ENCODE results near the gene RTF1. TPM values are rescaled to one million over a fixed set of nuclear protein-coding genes. Genes with fewer than 3 reads are reported as not detected.
A peak's percentile ranks its signal among the peaks of the same experiment; 100 is the strongest.

Gene RTF1
- total RNA-seq, 2 experiments from 2014 or later, result 29.4 to 32.3 TPM

GRCh38 chr15:41507820-41508290 lies 91.0 kb downstream of the RTF1 start:
- Mint-ChIP-seq H3K9me3 (ENCODE audit: low read depth) (no peaks in the 10 kb centered on the region), H3K27me3 (peaks cover 33% of the 10 kb centered on the region), H3K4me3 (no peak overlapping the region), H3K27ac (no peak overlapping the region), H3K4me1 (peaks cover 9% of the 10 kb centered on the region), H3K36me3 (ENCODE audit: low read depth) (no peaks in the 10 kb centered on the region)
- no peak for ATAC-seq
- ChIA-PET POLR2A (interaction anchor here (0.6 kb wide), 1 partner anchor 267 kb away, joined by 11 read pairs; the partner anchor contains the start of gene MAPKBP1), CTCF (interaction anchor here (0.7 to 3.9 kb wide), 5 partner anchors 11 to 605 kb away, joined by 3 to 33 read pairs (median 3); no protein-coding TSS in a partner anchor)
- intact Hi-C loops (cut with DNase I, micrococcal nuclease), result loop anchor here in 1 of 2 experiments (1.0 kb wide), 1 partner anchor 42 kb away; no protein-coding TSS in a partner anchor
- DNase-seq, result no peak

GRCh38 chr15:41510728-41511127 lies 93.8 kb downstream of the RTF1 start:
- ChIA-PET POLR2A (interaction anchor here (0.6 to 1.3 kb wide), 2 partner anchors 21 to 344 kb away, joined by 3 read pairs; no protein-coding TSS in a partner anchor), CTCF (interaction anchor here (1.1 to 1.2 kb wide), 2 partner anchors 45 to 47 kb away, joined by 3 to 4 read pairs; no protein-coding TSS in a partner anchor)
- Mint-ChIP-seq H3K4me1 (peaks cover 22% of the 10 kb centered on the region), H3K27me3 (peaks cover 33% of the 10 kb centered on the region), H3K4me3 (no peak overlapping the region), H3K9me3 (ENCODE audit: low read depth) (no peaks in the 10 kb centered on the region), H3K36me3 (ENCODE audit: low read depth) (peaks cover 3% of the 10 kb centered on the region), H3K27ac (no peak overlapping the region)
- ATAC-seq, result no peak
- intact Hi-C loops (cut with DNase I, micrococcal nuclease), result no loop called here
- DNase-seq, result no peak

GRCh38 chr15:41511331-41511898 lies 94.5 kb downstream of the RTF1 start:
- intact Hi-C loops (cut with DNase I, micrococcal nuclease), result no loop called here
- Mint-ChIP-seq H3K9me3 (ENCODE audit: low read depth) (no peaks in the 10 kb centered on the region), H3K4me1 (peaks cover 22% of the 10 kb centered on the region), H3K4me3 (no peak overlapping the region), H3K36me3 (ENCODE audit: low read depth) (peaks cover 3% of the 10 kb centered on the region), H3K27ac (no peak overlapping the region), H3K27me3 (peaks cover 32% of the 10 kb centered on the region)
- POLR2A ChIA-PET, result interaction anchor here (1.3 kb wide), 1 partner anchor 21 kb away, joined by 3 read pairs; no protein-coding TSS in a partner anchor
- DNase-seq (no peak), ATAC-seq (no peak)
- CTCF ChIA-PET, result interaction anchor here (1.1 to 1.2 kb wide), 2 partner anchors 45 to 47 kb away, joined by 3 to 4 read pairs; no protein-coding TSS in a partner anchor

GRCh38 chr15:41511899-41512369 lies 95.0 kb downstream of the RTF1 start:
- no peak overlapping the region for H3K27ac Mint-ChIP-seq
- H3K4me3 Mint-ChIP-seq, result peak overlapping the region; percentile 52
- H3K36me3 Mint-ChIP-seq (ENCODE audit: low read depth), result peaks cover 4% of the 10 kb centered on the region
- CTCF ChIA-PET, result interaction anchor here (1.1 kb wide), 1 partner anchor 48 kb away, joined by 3 read pairs; no protein-coding TSS in a partner anchor
- peaks cover 32% of the 10 kb centered on the region for H3K27me3 Mint-ChIP-seq
- peak; percentile 52 for DNase-seq
- no peaks in the 10 kb centered on the region for H3K9me3 Mint-ChIP-seq (ENCODE audit: low read depth)
- POLR2A ChIA-PET, result no interaction called here
- intact Hi-C loops (cut with DNase I, micrococcal nuclease), result loop anchor here in 1 of 2 experiments (1.0 to 2.0 kb wide), 2 partner anchors 10 to 47 kb away; partner anchors contain the start of gene TYRO3
- peak; percentile 34 for ATAC-seq
- peaks cover 22% of the 10 kb centered on the region for H3K4me1 Mint-ChIP-seq

GRCh38 chr15:41512512-41512939 lies 95.6 kb downstream of the RTF1 start:
- Mint-ChIP-seq H3K4me1 (peaks cover 22% of the 10 kb centered on the region), H3K36me3 (ENCODE audit: low read depth) (peaks cover 6% of the 10 kb centered on the region), H3K9me3 (ENCODE audit: low read depth) (no peaks in the 10 kb centered on the region), H3K27ac (no peak overlapping the region), H3K4me3 (peak overlapping the region; percentile 52), H3K27me3 (peaks cover 32% of the 10 kb centered on the region)
- no peak for ATAC-seq
- POLR2A ChIA-PET, result no interaction called here
- CTCF ChIA-PET, result interaction anchor here (1.6 kb wide), 1 partner anchor 47 kb away, joined by 17 read pairs; no protein-coding TSS in a partner anchor
- DNase-seq, result no peak
- intact Hi-C loops (cut with DNase I, micrococcal nuclease), result loop anchor here in 1 of 2 experiments (1.0 to 2.0 kb wide), 2 partner anchors 10 to 46 kb away; partner anchors contain the start of gene TYRO3

GRCh38 chr15:41512940-41513505 lies 96.1 kb downstream of the RTF1 start:
- Mint-ChIP-seq H3K9me3 (ENCODE audit: low read depth) (no peaks in the 10 kb centered on the region), H3K27me3 (peaks cover 30% of the 10 kb centered on the region), H3K4me1 (peaks cover 22% of the 10 kb centered on the region), H3K4me3 (peak overlapping the region; percentile 52), H3K27ac (no peak overlapping the region), H3K36me3 (ENCODE audit: low read depth) (peaks cover 6% of the 10 kb centered on the region)
- intact Hi-C loops (cut with DNase I, micrococcal nuclease), result loop anchor here in 1 of 2 experiments (1.0 to 2.0 kb wide), 2 partner anchors 11 to 46 kb away; partner anchors contain the start of gene TYRO3
- CTCF ChIA-PET, result interaction anchor here (1.6 kb wide), 1 partner anchor 47 kb away, joined by 17 read pairs; no protein-coding TSS in a partner anchor
- POLR2A ChIA-PET, result interaction anchor here (0.5 kb wide), 1 partner anchor 86 kb away, joined by 6 read pairs; no protein-coding TSS in a partner anchor
- DNase-seq, result peak; percentile 52
- ATAC-seq, result no peak

- no peak for DNase-seq
- peak; percentile 38 for ATAC-seq
- intact Hi-C loops (cut with DNase I, micrococcal nuclease), result loop anchor here in 1 of 2 experiments (2.0 kb wide), 1 partner anchor 45 kb away; the partner anchor contains the start of gene TYRO3
- ChIA-PET CTCF (interaction anchor here (1.6 kb wide), 1 partner anchor 48 kb away, joined by 17 read pairs; no protein-coding TSS in a partner anchor), POLR2A (interaction anchor here (0.5 kb wide), 1 partner anchor 87 kb away, joined by 6 read pairs; no protein-coding TSS in a partner anchor)
- peaks cover 22% of the 10 kb centered on the region for H3K4me1 Mint-ChIP-seq
- no peak within 1 kb of the TSS for H3K27ac Mint-ChIP-seq
- peaks cover 6% of the 10 kb centered on the region for H3K36me3 Mint-ChIP-seq (ENCODE audit: low read depth)
- no peaks in the 10 kb centered on the region for H3K9me3 Mint-ChIP-seq (ENCODE audit: low read depth)
- H3K27me3 Mint-ChIP-seq, result peaks cover 30% of the 10 kb centered on the region
- H3K4me3 Mint-ChIP-seq, result peak within 1 kb of the TSS; percentile 52
These were observed 96.8 kb downstream of the RTF1 start, which contains the start of gene LTK for GRCh38 chr15:41513506-41514227. TSS of gene LTK (minus strand) at chr15:41513827. CDS start at chr15:41513709, 118 bp downstream.

GRCh38 chr15:41517895-41518449 lies 101.1 kb downstream of the RTF1 start:
- ChIA-PET CTCF (interaction anchor here (0.7 to 1.8 kb wide), 3 partner anchors 52 to 376 kb away, joined by 4 read pairs; no protein-coding TSS in a partner anchor), POLR2A (no interaction called here)
- H3K27ac Mint-ChIP-seq, result no peak overlapping the region
- DNase-seq (no peak), ATAC-seq (no peak)
- intact Hi-C loops (cut with DNase I, micrococcal nuclease), result no loop called here
- peaks cover 7% of the 10 kb centered on the region for H3K27me3 Mint-ChIP-seq
- H3K36me3 Mint-ChIP-seq (ENCODE audit: low read depth), result peaks cover 20% of the 10 kb centered on the region
- no peak overlapping the region for H3K4me3 Mint-ChIP-seq
- no peaks in the 10 kb centered on the region for H3K9me3 Mint-ChIP-seq (ENCODE audit: low read depth)
- peaks cover 12% of the 10 kb centered on the region for H3K4me1 Mint-ChIP-seq

- POLR2A ChIA-PET, result no interaction called here
- H3K9me3 Mint-ChIP-seq (ENCODE audit: low read depth), result no peaks in the 10 kb centered on the region
- no peak overlapping the region for H3K4me3 Mint-ChIP-seq
- H3K27me3 Mint-ChIP-seq, result no peaks in the 10 kb centered on the region
- ATAC-seq, result no peak
- H3K4me1 Mint-ChIP-seq, result no peaks in the 10 kb centered on the region
- DNase-seq, result no peak
- intact Hi-C loops (cut with DNase I, micrococcal nuclease), result no loop called here
- no peak overlapping the region for H3K27ac Mint-ChIP-seq
- peaks cover 20% of the 10 kb centered on the region for H3K36me3 Mint-ChIP-seq (ENCODE audit: low read depth)
- CTCF ChIA-PET, result interaction anchor here (0.7 kb wide), 1 partner anchor 398 kb away, joined by 3 read pairs; no protein-coding TSS in a partner anchor
These were observed 103.7 kb downstream of the RTF1 start for GRCh38 chr15:41520636-41521035.

- DNase-seq (no peak), ATAC-seq (no peak)
- Mint-ChIP-seq H3K27me3 (no peaks in the 10 kb centered on the region), H3K9me3 (ENCODE audit: low read depth) (no peaks in the 10 kb centered on the region), H3K27ac (no peak overlapping the region), H3K4me1 (no peaks in the 10 kb centered on the region), H3K36me3 (ENCODE audit: low read depth) (peaks cover 28% of the 10 kb centered on the region), H3K4me3 (no peak overlapping the region)
- intact Hi-C loops (cut with DNase I, micrococcal nuclease), result no loop called here
- POLR2A ChIA-PET, result no interaction called here
- CTCF ChIA-PET, result interaction anchor here (1.1 kb wide), 1 partner anchor 14 kb away, joined by 3 read pairs; no protein-coding TSS in a partner anchor
These were observed 104.7 kb downstream of the RTF1 start for GRCh38 chr15:41521614-41522013.

All from activated CD4-positive, alpha-beta T cell treated with anti-CD3 and anti-CD28 coated beads for 36 hours (primary cell).